HG03460 (cell line): ENCODE data around the gene PP2D1.
"Not testable (repeated sequence)": the region's sequence is repeated elsewhere in the genome, so short reads cannot be mapped to it uniquely, and the experiment has no call there.

Source experiments
- ATAC-seq: cut with Tn5 transposase; IDR thresholded peaks from one replicate; pipeline ENCODE4 v1.9.1; 2021; ENCODE audit not compliant: unreplicated experiment

PP2D1 gene

DNA sequence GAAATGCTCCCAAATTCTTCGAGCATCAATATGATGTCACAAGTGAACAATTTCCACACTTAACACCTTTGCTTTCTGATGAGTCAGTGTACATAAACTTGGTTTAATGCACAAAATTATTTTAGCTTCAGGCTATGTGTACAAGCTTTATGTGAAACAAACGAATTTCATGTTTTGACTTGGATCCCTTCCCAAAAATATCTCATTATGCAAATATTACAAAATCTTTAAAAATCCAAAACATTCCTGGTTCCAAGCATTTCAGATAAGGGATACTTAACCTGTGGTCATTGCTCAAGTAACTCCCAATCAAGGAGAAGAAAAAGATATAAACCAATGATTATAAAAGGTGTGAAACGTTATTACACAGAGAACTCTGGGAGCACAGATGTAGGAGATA, 40.0 kb downstream of the PP2D1 start:
- no peak for ATAC-seq

DNA sequence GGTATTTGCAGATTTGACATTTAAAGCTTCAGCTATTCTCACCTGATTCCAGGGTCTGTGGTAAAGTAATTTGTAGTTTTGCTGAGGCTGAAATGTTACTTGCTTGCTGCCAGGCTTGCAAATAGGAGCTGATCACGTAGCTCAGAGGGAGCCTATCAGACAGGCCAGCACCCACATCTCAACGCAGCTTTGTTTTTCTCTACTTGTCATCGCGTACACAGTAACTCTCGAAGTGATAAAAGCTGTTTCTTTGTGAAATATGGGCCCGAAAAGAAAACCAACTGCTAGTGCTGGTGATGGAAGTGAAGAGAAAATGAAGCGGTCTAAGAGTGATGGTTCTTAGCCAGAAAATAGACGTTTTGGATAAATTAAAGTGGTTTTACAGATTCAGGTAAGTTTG, 41.7 kb downstream of the PP2D1 start:
- ATAC-seq, result no peak

DNA sequence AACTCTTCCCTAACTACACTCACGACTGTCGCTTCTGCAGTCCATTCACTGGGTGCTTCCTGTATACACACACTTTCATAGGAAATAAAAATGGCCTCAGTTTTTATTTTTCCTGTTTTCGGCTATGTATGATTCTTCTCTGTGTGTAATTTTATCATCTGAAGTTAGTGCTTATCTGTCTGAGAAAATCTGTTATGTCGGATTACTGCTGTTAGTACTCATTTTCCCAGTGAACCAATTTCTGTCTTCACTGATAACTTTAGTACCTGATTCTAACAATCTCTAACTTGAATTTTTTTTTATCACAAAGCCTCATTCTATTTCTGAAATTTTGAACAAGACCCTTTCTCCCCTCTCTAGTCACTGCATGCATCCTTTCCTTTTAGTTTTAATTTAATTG, 44.3 kb downstream of the PP2D1 start:
- ATAC-seq, result no peak

DNA sequence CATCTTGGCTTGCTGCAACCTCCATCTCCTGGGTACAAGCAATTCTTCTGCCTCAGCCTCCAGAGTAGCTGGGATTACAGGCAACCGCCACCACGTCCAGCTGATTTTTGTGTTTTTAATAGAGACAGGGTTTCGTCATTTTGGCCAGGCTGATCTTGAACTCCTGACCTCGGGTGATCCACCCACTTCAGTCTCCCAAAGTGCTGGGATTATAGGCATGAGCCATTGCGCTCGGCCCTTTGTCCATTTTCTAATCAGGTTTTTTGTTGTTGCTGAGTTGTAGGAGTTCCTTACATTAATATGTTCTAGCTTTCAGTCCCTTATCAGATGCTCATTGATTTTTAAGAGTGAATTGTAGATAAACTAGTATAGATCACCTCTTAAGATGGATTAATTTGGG, 44.9 kb downstream of the PP2D1 start:
- ATAC-seq, result no peak

DNA sequence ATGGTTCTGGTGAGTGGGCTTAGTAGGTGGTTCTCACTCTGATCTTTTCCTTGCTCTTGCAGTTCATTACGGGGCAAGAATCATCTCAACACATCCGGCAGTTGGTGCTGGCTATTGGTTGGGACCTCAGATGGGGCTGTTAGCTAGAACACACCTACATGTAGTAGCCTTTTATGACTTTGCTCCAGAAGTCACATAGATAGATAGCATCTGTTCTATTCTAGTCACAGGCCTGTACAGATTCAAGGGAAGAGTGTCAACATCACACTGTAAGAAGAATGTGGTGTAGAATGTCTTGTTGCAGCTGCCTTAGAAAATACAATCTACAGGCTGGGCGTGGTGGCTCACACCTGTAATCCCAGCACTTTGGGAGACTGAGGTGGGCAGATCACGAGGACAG, 50.1 kb downstream of the PP2D1 start:
- ATAC-seq, result no peak

DNA sequence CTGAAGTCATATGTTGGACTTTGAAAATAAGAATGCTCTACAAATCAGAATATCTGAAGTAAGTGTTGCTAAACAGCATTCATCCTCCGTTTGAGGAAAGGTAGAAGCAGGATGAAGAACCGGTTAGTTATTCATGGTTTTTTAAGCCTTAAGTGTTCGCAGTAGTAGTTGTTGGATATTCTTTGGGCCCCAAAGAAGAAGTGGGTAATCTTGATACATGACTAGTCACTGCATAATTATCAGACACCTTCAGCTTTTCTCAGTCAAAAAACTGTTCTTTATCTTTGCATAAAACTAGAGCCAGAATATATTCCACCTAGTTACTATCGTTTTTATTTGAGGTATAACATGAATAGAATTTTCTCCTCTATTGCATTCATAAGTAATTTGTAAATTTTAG, 51.4 kb downstream of the PP2D1 start:
- no peak for ATAC-seq

DNA sequence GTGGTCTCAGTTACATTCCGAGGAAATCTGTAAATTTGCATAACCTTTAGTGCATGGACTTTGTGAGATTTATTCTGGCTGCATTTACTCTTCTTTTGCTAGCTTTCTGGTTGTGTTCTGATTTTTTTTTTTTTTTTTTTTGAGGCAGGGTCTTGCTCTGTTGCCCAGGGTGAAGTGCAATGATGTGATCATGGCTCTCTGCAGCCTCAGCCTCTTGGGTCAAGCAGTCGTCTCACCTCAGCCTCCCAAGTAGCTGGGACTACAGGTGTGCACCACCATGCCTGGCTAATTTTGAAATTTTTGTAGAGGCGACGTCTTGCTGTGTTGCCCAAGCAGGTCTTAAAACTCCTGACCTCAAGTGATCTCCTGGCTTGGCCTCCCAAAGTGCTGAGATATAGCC, 52.6 kb downstream of the PP2D1 start:
- ATAC-seq, result no peak

DNA sequence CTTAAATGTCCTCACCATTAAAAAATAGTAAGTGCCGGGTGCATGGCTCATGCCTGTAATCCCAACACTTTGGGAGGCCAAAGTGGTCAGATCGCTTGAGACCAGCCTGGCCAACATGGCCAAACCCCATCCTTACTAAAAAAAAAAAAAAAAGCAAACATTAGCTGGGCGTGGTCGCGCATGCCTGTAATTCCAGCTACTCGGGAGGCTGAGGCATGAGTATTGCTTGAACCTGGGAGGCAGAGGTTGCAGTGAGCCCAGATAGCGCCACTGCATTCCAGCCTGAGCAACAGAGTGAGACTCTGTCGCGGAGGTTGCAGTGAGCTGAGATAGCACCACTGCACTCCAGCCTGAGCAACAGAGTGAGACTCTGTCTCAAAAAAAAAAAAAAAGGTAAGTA, 54.7 kb downstream of the PP2D1 start:
- ATAC-seq, result not testable (repeated sequence)

DNA sequence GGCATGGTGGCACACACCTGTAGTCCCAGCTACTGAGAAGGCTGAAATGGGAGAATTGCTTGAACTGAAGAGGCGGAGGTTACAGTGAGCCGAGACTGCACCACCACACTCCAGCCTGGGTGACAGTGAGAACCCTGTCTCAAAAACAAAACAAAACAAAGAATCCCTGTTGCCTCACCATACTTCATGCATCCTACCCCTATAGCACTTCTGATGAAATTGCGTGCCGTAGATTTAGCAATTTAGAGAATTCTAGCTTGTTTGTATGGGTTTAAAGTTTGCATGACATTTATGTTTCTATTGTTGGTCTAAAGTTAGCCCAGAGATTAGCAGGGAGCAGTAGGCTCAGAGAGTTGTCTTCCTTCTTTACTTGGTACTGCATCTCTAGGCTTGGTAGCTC, 57.4 kb downstream of the PP2D1 start:
- no peak for ATAC-seq

DNA sequence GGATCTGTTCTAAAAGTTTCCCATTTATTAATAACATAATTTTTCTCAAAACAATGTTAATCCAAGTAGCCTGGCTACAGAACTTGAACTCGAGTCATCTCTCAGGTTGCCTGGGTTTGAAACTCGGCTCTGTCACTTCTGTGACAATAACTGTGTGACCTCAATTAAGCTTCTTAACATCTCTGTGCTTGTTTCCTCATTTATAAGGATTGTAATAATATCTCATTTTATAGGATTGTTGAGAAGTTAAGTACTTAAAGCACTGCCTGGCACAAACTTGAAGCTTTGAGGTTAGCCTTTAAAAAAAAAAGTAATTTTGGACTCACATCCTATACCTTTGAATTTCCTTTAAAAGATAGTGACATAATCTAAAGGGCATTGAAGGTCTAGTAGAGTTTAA, 61.7 kb downstream of the PP2D1 start:
- ATAC-seq, result no peak

DNA sequence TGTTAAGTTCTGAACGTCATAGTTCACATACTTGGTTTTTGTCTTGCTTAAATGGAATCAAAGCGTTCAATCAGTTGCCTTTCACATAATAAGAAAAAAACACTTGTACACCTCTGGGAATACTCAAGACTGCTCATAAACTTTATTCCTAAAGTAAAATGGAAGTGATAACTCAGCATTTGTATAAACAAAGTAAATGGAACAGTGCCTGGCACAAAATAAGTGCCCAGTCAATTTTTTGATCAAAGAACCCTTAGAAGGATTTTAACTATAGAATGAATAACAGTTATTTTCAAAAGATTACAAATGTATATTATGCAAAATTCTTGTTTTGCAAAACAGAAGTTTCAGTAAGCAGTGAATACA, 63.9 kb downstream of the PP2D1 start:
- no peak for ATAC-seq

DNA sequence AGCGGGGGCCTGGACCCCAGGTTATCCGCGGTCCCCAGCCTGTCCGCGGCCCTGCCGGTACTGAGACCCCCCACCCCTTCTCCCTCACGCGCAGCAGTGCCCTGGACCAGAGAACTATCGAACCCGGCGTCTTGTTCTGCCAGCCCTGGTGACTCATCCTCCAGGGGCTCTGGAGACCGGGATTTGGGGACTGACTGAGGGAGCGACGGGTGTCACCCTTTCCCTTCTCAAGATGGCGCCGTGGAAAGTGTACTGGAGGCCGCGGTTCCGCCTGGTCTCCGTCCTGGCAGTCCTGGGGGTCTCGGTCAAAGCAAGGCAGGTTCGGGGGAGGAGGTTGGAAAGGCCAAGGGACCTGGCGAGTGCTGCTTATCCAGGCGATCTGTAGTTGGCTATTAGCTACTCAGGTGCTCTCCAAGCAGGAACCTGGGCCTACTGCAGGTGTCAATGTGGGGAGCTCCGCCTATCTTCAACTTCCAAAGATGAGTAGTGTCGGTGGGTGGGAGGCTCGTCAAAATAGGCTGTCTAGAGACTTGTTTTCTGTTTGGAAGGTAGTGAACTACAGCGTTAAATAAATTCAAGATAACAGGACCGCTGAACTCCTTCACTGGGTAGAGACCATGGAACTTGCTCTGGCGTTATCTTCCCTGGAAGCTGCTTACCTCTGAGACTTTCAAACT, 64.4 kb downstream of the PP2D1 start:
- ATAC-seq, result peak; percentile 22

DNA sequence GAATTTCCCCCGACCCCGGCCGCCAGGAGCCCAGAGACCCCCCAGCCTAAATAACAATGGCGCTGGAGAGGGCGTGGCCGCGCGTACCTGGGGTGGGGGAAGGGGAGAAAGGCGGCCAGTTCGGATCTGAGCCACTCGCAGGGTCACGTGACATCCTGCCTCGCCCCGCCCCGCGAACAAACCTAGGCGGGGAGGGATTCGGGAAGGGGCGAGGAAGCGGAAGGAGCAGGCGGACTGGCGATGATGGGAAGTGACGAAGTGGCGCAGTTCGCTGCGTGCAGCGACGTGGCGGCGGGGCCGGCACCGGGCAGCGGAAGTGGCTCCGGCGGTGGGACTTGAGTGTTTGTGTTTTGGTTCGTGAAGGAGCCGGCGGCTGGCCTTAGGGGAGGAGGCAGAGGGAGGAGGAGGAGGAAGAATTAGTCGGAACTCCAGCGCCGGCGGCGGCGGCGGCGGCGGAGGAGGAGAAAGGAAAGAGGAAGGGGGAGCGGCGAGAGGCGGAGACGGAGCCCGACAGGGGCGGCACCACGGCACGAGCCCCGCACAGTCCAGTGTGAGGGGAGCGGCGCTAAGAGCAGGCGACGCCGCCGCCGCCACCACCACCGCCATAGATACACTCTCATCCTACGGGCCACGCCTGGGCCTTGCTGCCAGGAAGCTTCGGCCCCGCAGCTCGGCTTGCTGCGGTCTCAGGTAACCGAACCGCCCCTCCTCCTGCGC, 65.1 kb downstream of the PP2D1 start, which contains the start of gene RAB5A:
RAB5A (plus strand) TSS at position 266 of the 717 bp plus-strand sequence. CDS start 3,802 bp downstream, outside the sequence.
- peak; percentile 95 for ATAC-seq

DNA sequence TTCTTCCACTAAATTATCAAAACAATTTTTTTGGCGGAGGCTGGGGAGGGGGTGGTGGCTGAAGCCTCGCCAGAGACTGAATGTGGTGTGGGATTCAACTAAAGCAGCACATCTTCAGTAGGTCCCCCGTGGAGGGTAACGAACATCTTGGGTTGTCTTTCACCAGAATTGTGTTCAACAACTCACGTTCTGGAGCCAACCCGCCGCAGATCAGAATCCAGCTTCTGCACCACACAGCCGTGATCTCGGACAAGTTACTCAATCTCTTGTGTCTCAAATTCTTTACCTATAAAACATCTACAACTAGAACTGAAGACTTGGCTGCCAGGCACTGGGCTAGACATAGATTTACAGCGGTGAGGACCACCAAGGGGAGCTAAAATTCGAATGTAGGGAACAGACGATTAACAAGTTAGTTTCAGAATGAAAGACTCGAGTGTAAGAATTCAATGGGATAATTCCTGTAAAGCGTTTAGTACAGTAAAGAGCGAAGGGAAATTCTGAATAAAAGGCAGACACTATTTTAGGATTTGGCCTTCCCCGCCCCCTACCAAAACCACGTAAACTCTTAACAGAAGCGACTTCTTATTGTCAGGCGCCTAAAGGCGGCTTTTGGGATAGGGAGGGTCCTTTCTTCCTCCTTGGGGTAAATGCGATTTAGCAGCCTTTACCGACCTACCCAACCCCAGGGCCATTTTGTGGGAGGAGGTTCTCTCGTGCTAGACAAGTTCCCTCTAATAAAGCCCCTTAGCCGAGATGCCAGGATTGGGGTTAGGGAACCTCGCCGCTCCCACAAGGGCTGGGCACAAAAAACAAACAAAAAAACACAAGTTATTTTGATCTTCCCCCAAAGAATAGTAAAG, 65.9 kb downstream of the PP2D1 start:
- peak; percentile 1 for ATAC-seq

DNA sequence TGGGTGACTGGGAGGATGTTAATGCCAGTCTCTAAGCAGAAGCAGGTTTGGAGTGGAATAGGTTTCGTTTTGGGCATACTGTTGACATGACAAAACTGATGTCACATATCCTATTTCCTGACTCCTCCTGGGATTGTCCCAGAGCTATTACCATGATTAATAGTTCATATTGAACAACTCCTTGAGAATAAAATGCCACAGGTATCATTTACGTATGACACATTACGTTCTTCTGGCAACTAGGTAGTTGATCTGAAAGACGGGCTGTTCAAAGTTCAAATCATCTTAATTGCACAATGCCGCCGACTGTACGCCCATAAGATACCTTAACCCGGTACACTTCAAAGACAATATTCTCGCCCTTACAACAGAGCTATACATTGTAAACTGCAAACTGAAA, 66.5 kb downstream of the PP2D1 start:
- ATAC-seq, result no peak

DNA sequence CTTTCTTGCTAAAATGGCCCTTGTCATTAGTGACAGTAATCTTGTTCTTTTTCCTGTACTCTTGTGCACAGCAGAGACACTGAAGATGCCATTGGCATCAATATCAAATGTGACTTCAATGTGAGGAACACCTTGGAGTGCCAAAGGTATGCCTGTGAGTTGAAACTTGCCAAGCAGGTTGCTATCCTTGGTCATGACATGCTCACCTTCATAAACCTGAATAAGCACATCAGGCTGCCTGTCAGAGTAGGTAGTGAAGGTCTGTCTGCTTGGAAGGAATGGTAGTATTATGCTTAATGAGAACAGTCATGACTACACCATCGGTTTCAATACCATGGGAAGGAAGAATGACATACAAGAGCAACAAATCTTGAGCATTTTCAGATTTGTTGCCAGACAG, 71.4 kb downstream of the PP2D1 start:
- no peak for ATAC-seq

DNA sequence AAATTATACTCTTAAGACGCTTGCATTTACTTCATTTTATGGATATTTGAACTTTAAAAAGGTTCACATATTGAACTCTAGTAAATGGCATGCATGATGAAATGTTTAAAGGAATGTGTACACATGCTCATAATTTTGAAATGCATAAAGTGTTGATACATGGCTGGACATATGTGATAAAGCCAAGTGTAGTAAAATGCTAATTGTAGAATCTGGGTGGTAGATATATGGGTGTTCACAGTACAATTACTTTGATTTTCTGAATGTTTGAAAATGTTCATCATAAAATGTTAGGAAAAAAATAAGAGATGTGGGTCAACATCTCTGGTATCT, 73.8 kb downstream of the PP2D1 start:
- no peak for ATAC-seq

DNA sequence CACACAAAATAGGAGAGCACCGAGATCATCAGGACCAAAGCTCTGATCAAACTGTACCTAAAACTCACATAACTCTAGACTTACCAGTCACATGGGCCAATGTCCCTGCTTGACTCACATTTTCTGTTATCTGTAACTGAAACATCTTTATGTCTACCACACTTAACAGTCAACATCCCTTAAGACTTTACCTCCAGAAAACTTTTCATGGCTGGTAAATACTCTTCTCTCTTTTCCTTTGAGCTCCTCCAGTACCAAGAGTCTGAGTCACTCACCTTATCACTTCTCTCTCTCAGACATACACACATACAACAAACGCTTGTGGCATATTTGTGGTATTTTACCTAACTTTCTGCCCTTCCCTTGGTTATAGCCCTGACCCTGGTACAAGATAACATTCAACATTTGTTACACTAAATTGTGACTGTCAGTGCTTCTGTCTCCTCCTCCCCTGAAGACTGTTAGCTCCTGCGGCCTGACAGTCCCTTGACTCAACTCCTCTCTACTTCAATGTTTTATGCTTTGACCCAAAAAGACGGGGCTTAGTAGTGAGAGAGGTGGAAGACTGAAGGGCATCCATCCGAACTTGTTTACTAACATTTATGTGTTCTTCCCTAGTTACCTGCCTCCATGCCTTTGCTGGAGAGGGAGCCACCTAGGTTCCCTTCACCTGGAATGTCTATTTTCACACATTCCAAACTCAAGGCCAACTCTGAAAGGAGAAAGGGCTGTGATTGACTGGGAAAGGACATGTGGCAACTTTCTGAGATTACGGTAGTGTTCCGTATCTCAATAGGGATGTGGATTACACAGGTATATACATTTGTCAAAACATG, 74.4 kb downstream of the PP2D1 start:
- ATAC-seq, result no peak
